Measurements from ENCODE around the gene MS4A10. TPM values are rescaled to one million over a fixed set of nuclear protein-coding genes. Genes with fewer than 3 reads are reported as not detected.
A peak's percentile ranks its signal among the peaks of the same experiment; 100 is the strongest.

MS4A10 gene
- total RNA-seq, 1 donor from 2014 or later, result not detected

DNA sequence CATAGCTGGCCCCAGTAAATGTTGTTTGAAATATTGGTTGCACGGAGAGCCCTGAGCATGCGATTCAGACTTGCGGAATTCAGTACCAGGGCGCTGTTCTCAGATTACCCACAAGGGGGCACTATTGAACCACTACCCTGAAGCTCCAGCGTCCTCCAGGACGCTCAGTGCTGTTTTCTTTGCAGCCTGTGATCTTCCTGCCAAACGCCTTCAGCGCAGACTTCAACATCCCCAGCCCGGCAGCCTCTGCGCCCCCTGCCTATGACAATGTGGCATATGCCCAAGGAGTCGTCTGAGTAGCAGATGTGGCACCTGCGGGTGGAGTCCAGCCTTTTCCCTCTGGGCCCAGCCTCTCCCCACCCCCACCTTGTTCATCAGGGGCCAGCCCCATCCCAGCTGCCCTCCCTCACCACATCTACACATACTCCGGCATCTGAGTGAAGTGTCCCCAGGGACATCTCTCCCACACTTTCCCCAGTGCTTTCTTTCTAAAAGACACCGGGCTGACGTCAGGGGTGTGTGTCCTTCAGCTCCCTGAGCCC lies 9.6 kb upstream of the MS4A10 start:
- H3K4me1 Mint-ChIP-seq (ENCODE audit: low read depth, unreplicated experiment), result peaks cover 12% of the 10 kb centered on the region
- DNase-seq, result peak; percentile 88
- H3K4me3 Mint-ChIP-seq (ENCODE audit: unreplicated experiment), result peak overlapping the region; percentile 36
- TF ChIP-seq, protein P1, sequence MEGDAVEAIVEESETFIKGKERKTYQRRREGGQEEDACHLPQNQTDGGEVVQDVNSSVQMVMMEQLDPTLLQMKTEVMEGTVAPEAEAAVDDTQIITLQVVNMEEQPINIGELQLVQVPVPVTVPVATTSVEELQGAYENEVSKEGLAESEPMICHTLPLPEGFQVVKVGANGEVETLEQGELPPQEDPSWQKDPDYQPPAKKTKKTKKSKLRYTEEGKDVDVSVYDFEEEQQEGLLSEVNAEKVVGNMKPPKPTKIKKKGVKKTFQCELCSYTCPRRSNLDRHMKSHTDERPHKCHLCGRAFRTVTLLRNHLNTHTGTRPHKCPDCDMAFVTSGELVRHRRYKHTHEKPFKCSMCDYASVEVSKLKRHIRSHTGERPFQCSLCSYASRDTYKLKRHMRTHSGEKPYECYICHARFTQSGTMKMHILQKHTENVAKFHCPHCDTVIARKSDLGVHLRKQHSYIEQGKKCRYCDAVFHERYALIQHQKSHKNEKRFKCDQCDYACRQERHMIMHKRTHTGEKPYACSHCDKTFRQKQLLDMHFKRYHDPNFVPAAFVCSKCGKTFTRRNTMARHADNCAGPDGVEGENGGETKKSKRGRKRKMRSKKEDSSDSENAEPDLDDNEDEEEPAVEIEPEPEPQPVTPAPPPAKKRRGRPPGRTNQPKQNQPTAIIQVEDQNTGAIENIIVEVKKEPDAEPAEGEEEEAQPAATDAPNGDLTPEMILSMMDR (IDR thresholded peaks at IDR 0.05; ENCODE audit: partially characterized antibody, unreplicated experiment), result peak; percentile 95
- H3K36me3 Mint-ChIP-seq (ENCODE audit: unreplicated experiment), result no peaks in the 10 kb centered on the region
- H3K27me3 Mint-ChIP-seq (ENCODE audit: unreplicated experiment), result peaks cover 14% of the 10 kb centered on the region
- peak overlapping the region; percentile 62 for H3K27ac Mint-ChIP-seq (ENCODE audit: unreplicated experiment)
- H3K9me3 Mint-ChIP-seq (ENCODE audit: unreplicated experiment), result peaks cover 12% of the 10 kb centered on the region

DNA sequence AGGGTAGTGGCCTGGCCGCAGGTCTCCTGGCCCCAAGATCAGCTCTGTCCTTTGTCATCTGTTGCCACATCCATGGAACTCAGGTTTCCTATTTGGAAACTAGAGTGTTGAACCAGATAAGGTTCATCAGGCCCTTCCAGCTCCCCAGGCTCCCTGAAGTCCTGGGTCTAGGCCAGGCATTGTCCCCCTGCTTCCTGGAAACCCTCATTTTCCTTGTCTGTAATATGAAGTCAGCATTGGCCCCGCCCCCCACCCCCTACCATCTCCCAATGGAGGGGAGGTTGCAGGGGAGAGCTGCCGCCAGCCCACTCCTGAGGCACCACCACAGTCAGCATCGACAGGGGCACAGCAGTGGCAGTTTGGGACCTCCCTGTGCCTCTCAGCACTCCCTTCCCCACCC lies 9.0 kb upstream of the MS4A10 start:
- no peaks in the 10 kb centered on the region for H3K36me3 Mint-ChIP-seq (ENCODE audit: unreplicated experiment)
- TF ChIP-seq, protein P1 (IDR thresholded peaks at IDR 0.05; ENCODE audit: partially characterized antibody, unreplicated experiment), result no peak
- no peak for DNase-seq
- H3K27ac Mint-ChIP-seq (ENCODE audit: unreplicated experiment), result peak overlapping the region; percentile 34
- peaks cover 14% of the 10 kb centered on the region for H3K27me3 Mint-ChIP-seq (ENCODE audit: unreplicated experiment)
- peaks cover 12% of the 10 kb centered on the region for H3K4me1 Mint-ChIP-seq (ENCODE audit: low read depth, unreplicated experiment)
- peak overlapping the region; percentile 36 for H3K4me3 Mint-ChIP-seq (ENCODE audit: unreplicated experiment)
- peaks cover 12% of the 10 kb centered on the region for H3K9me3 Mint-ChIP-seq (ENCODE audit: unreplicated experiment)

DNA sequence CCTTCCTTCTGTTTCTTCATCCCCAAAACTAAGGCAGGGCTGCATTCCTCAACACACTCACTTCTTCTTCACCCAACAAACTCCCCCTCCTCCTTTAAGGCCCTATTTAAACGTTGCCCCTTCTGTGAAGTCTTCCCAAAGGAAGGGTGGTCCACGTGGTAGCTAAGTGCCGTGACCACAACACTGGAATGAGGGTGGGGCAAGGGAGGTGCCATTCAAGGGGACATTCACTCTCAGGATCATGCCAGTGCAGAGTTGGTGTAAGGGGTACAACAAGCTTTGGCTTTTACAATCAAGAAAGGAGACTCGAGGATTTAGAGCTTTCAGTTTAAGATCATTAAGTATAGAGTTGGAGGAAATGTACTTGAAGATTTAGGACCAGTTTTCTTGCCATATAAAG lies 8.0 kb upstream of the MS4A10 start:
- no peak overlapping the region for H3K4me3 Mint-ChIP-seq (ENCODE audit: unreplicated experiment)
- no peak for DNase-seq
- H3K9me3 Mint-ChIP-seq (ENCODE audit: unreplicated experiment), result peaks cover 10% of the 10 kb centered on the region
- TF ChIP-seq, protein P1 (IDR thresholded peaks at IDR 0.05; ENCODE audit: partially characterized antibody, unreplicated experiment), result no peak
- H3K27me3 Mint-ChIP-seq (ENCODE audit: unreplicated experiment), result peaks cover 9% of the 10 kb centered on the region
- no peak overlapping the region for H3K27ac Mint-ChIP-seq (ENCODE audit: unreplicated experiment)
- no peaks in the 10 kb centered on the region for H3K36me3 Mint-ChIP-seq (ENCODE audit: unreplicated experiment)
- peaks cover 12% of the 10 kb centered on the region for H3K4me1 Mint-ChIP-seq (ENCODE audit: low read depth, unreplicated experiment)

DNA sequence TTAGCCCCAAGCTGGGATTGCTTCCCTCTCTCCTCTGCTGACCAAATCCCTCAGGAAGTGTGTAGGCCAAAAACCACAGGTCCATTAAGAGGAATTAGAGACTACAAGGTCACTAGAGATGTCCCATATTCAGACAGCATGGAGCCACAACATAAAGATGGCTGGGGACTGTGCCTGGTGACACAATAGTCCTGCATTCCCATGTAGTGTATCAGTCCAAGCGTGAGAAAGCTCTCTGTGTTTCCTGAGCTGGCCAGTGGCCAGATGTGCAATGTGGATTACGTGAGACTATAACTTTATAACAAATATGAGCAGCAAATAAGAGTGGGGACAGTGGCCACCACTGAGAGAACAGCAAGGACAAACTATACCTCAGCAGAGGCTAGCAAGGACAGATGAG lies 7.6 kb upstream of the MS4A10 start:
- Mint-ChIP-seq H3K4me3 (ENCODE audit: unreplicated experiment) (no peak overlapping the region), H3K27me3 (ENCODE audit: unreplicated experiment) (peaks cover 9% of the 10 kb centered on the region), H3K9me3 (ENCODE audit: unreplicated experiment) (peaks cover 10% of the 10 kb centered on the region), H3K36me3 (ENCODE audit: unreplicated experiment) (no peaks in the 10 kb centered on the region), H3K4me1 (ENCODE audit: low read depth, unreplicated experiment) (peaks cover 12% of the 10 kb centered on the region), H3K27ac (ENCODE audit: unreplicated experiment) (no peak overlapping the region)
- no peak for DNase-seq
- TF ChIP-seq, protein P1 (IDR thresholded peaks at IDR 0.05; ENCODE audit: partially characterized antibody, unreplicated experiment), result no peak

DNA sequence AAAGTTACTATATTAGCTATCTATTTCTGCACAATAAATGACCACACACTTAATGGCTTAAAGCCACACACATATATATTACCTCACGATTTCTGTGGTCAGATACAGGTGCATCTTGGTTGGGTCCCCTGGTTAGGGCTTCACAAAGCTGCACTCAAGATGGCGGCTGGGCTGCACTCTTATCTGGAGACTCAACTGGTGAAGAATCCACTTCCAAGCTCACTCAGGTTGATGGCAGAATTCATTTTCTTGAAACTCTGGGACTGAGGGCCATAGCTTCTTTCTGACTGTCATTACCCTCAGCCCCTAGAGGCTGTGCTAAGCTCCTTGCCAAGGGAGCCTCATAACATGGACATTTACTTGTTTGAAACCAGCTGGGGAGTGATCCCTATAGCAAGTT lies 5.1 kb upstream of the MS4A10 start:
- H3K4me1 Mint-ChIP-seq (ENCODE audit: low read depth, unreplicated experiment), result peaks cover 12% of the 10 kb centered on the region
- no peak for DNase-seq
- H3K36me3 Mint-ChIP-seq (ENCODE audit: unreplicated experiment), result no peaks in the 10 kb centered on the region
- no peak overlapping the region for H3K4me3 Mint-ChIP-seq (ENCODE audit: unreplicated experiment)
- TF ChIP-seq, protein P1 (IDR thresholded peaks at IDR 0.05; ENCODE audit: partially characterized antibody, unreplicated experiment), result no peak
- no peak overlapping the region for H3K27ac Mint-ChIP-seq (ENCODE audit: unreplicated experiment)
- H3K9me3 Mint-ChIP-seq (ENCODE audit: unreplicated experiment), result peaks cover 9% of the 10 kb centered on the region
- H3K27me3 Mint-ChIP-seq (ENCODE audit: unreplicated experiment), result peaks cover 7% of the 10 kb centered on the region
